ENCODE data around the gene DCX.

DCX gene

GRCh38 chrX:111395149-111395548, 16.8 kb downstream of the DCX start:
- H3K27ac ChIP-seq: no peak overlapping the region
- no peak for TF ChIP-seq CTCF (conservative IDR thresholded peaks at IDR 0.05)

DNA sequence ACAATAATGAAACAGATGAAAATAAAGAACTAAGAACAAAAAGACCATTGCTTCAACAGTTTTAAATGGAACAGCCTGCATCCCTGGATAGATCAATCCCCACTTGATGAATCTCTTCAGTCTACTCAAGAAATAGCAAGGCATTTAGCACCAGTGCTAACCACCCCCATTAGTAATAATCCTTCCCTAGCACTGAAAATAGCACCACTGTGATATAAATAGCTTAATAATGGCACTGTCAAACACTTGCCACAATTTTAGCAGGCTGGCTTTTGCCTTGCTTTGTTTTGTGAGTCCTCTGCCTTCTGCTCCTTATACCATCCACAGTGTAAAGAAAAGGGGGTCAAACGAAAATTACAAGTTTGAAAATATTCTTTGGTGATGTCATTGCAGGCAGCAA, 17.4 kb downstream of the DCX start:
- H3K27ac ChIP-seq: no peak overlapping the region
- no peak for TF ChIP-seq CTCF (conservative IDR thresholded peaks at IDR 0.05)

GRCh38 chrX:111387470-111388070, 24.4 kb downstream of the DCX start:
- TF ChIP-seq CTCF (conservative IDR thresholded peaks at IDR 0.05): no peak
- no peak overlapping the region for H3K27ac ChIP-seq

DNA sequence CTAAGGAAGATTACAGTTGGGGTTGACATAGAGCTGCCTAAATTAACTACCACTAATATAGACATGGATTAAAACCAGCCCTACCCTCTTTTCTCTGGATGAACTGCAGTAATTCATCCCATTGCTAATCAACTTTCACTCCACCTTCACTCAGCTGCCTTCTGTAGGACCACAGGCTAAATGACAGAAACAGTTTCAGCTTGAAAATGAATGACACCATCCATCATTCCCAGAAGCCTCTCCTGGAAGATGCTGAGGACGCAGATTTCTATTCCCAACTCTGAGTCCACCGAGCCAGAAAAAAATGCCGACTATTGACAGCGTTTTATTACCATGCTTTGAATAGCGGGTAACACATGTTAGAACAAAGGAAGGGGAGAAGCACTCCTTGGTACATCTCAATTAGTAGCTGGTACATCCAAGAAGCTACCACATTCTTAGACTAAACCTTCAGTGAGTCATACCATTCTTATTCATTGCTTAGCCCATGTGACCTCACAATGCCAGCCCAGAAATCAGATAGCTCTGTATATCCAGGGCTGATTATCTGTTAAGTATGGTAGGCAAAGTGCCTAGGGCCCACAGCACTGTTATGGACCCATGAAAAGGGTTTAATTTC, 25.3 kb downstream of the DCX start:
- no peak for TF ChIP-seq CTCF (conservative IDR thresholded peaks at IDR 0.05)
- no peak overlapping the region for H3K27ac ChIP-seq

GRCh38 chrX:111386077-111386476, 25.9 kb downstream of the DCX start:
- no peak for TF ChIP-seq CTCF (conservative IDR thresholded peaks at IDR 0.05)
- no peak overlapping the region for H3K27ac ChIP-seq

GRCh38 chrX:111382277-111382676, 29.7 kb downstream of the DCX start:
- H3K27ac ChIP-seq: no peak overlapping the region
- no peak for TF ChIP-seq CTCF (conservative IDR thresholded peaks at IDR 0.05)

DNA sequence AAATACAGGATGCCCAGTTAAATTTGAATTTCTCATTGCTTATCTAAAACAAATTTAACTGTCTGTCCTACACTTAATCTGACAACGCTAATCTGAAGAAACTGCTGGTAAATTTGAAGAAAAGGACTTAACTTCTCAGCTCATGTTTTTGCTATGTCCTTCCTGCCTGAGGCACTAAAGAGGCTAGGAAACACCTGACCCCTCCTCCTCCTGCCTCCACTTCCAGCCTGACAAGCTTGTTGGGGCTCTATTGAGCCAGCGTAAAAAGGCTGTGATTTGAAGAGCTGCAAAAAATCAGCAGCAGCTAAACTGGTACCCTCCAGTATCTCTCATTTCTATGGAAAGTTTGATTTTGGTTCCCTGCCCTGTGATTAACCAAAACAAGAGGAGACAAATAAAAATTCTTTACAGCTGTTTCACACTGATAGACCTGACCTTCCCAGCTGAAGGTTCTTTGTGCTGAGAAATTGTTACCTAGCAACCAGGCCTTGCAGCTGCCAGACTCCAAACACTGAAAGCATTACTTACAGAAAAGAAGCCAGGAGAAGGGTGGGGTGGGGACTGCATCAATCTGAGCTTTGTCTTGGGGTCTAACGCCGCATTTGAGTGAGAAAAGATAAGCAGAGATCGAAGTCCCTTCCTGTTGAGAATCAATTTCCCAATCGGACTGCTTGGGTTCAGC, 35.0 kb downstream of the DCX start:
- TF ChIP-seq CTCF (conservative IDR thresholded peaks at IDR 0.05): no peak
- H3K27ac ChIP-seq: no peak overlapping the region

All from VCaP (cell line).